C4-2B (cell line): Measurements from ENCODE around the gene E4F1.

Source experiments
- H3K27ac ChIP-seq: fragments of 450-650 bp; 2 replicates; pipeline ENCODE4 v1.5.1; 2017
- ZFX ChIP-seq: fragments of 450-650 bp; IDR thresholded peaks from 2 replicates; pipeline ENCODE4 v1.6.1; 2017
- TF ChIP-seq, protein P1 (sequence below): fragments of 450-650 bp; conservative IDR thresholded peaks from 2 replicates; pipeline ENCODE4 v1.5.1; 2017; ENCODE audit warnings: mild to moderate bottlenecking

Gene E4F1

DNA sequence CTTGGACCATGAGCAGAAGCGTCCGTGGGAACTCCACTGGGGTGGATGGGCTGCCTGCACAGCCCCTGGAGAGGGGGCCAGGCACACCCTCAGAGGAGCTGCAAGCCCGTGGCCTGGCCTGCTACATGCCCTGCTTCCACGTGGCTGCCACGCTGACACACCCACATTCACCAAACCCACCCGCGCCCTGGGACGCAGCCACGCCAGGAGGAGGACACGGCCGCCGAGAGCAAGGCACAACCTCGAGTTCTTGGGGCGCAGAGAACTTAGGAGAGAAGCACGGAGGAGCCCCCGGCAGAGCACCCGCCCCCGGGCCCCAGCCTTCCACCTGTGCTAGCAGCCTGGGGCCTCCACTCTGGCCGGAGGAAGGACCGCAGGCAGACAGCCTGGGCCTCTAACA, 45.8 kb upstream of the E4F1 start:
- TF ChIP-seq ZFX = no peak
- TF ChIP-seq, protein P1, sequence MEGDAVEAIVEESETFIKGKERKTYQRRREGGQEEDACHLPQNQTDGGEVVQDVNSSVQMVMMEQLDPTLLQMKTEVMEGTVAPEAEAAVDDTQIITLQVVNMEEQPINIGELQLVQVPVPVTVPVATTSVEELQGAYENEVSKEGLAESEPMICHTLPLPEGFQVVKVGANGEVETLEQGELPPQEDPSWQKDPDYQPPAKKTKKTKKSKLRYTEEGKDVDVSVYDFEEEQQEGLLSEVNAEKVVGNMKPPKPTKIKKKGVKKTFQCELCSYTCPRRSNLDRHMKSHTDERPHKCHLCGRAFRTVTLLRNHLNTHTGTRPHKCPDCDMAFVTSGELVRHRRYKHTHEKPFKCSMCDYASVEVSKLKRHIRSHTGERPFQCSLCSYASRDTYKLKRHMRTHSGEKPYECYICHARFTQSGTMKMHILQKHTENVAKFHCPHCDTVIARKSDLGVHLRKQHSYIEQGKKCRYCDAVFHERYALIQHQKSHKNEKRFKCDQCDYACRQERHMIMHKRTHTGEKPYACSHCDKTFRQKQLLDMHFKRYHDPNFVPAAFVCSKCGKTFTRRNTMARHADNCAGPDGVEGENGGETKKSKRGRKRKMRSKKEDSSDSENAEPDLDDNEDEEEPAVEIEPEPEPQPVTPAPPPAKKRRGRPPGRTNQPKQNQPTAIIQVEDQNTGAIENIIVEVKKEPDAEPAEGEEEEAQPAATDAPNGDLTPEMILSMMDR = no peak

DNA sequence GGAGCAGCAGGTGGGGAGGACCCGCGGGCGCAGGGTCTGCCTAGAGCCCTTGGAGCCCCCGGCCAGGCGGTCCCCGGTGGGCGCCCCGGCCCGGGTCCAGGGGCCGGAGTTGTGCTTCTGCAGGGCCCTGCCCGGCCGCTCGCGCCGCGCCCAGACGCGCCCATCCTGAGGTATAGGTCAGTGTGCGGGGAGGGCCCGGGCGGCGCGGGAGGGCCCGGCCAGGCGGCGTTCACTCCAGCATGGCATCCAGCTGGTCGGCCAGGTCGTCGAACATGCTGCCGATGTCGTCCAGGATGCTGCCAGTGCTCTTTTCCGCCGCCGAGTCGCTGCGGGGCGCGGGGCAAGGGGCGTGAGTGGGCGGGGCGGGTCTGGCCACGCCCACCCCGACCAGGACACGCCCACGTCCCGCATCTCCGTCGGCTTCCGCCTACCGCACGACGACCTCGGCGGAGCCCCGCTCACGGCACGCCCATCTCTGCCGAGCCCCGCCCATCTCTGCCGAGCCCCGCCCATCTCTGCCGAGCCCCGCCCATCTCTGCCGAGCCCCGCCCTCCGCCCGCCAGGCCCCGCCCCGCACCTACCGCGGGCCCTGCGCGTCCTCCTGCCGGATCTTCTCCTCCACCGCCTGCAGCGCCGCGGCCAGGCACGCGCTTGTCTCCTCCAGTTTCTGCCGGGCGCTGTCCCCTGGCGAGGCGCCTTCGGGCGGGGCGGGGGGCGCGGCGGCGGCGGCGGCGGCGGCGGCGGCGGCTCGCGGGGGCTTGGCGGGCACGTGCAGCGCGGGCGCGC, 44.9 kb upstream of the E4F1 start:
- no peak overlapping the region for H3K27ac ChIP-seq
- TF ChIP-seq ZFX = no peak
- TF ChIP-seq, protein P1 = no peak

More for the DNA sequence above, 45.8 kb upstream of the E4F1 start:
- H3K27ac ChIP-seq = no peak overlapping the region

DNA sequence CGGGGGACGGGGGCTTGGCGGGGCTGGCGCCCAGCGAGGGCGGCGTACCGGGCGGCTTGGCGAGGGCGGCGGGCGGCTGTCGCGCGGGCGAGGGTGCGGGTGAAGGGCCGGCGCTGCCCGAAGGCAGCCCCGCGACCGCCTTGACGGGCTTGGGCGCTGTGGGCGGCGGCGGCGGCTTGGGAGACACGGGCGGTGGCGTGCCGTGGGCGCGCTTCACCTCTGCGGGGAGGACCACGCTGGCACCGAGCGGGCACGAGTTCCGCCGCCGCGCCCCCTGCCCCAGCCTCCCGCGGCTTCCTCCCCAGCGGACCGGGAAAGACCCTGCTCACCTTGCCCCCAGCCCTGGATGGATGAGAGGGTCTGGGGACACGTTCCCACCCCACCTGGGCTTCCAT, 44.3 kb upstream of the E4F1 start:
- TF ChIP-seq ZFX = no peak
- TF ChIP-seq, protein P1 = no peak
- no peak overlapping the region for H3K27ac ChIP-seq

DNA sequence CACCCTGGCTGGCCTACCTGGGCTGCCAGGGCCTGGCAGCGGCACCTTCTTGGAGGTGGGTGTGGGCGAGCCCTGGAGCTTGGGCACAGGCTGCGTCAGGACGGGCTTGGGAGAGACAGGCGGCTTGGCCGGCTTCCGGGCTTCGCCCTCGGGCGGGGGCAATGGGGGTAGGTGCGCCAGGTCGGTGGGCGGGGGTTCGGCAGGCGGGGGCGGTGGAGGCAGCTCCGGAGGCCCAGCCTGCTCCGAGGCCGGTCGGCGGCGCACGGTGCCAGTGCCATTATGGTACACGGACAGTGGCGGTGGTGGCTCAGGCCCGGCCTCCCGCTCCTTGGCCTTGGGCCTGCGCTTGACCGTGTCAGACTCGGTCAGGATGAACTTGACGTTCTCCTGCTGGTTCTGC, 43.8 kb upstream of the E4F1 start:
- no peak overlapping the region for H3K27ac ChIP-seq

DNA sequence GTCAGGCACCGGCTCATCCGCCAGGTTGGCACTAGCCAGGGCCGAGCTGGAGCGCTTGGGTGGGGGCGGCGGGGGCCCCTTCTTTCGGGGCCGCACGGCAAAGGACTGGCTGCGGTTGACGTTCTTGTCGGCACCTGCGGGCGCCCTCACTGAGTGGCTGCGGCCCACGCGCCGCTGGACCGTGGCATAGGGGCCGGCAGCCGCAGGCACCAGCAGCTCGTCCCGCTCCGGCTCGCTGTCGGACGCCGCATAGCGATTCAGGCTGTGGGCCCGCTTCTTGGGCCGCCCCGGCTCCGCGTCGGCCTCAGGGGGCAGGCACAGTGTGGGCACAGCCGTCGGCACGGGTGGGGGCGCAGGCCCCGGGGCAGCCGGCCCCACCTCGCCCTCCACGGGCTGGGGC, 42.9 kb upstream of the E4F1 start:
- TF ChIP-seq, protein P1 = no peak
- no peak for TF ChIP-seq ZFX
- no peak overlapping the region for H3K27ac ChIP-seq

More for the DNA sequence above, 43.8 kb upstream of the E4F1 start:
- TF ChIP-seq, protein P1 = no peak
- TF ChIP-seq ZFX = no peak

DNA sequence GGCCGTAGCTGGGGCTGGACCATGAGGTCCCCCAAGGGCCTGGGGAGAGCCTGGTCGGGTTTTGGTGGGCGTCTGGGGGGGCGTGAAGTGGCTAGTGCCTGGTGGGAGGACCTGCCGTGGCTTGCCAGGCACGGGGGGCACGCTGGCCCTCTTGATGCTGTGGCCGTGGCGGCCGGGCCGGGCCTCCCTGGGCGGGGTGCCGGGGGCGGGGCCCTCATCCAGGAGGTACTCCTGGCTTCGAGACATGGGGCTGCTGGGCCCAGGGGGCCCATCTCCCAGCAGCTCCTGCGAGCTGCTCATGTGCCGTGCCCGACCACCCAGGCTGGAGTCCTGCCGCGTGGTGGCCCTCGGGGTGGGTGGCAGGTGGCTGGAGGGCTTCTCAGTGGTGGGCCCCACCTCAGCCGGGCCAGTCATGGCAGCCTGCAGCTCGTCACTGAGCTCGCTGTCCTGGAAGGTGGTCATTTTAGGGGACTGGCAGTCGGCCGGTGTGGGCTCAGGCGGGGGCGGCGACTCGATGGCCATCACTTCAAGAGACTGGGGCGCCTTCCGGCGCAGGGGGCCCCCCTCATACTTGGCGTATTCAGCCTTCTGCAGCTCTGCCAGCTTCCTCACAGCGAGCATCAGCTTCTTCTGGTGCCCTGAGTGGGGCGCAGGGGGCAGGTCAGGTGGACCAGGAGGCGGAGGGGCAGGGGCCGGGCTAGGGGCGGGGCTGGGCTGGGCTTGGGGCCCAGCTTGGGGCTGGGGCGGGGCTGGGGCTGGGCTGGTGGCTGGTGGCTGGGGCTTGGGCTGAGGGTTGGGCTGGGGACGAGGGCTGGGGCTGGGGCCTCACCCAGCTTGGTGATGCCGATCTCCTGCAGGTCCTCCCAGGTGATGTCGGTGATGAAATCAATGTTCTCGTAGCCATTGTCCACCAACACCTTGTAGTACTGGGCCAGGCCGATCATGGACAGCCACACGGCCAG, 42.1 kb upstream of the E4F1 start:
- H3K27ac ChIP-seq = no peak overlapping the region
- no peak for TF ChIP-seq ZFX
- TF ChIP-seq, protein P1 = no peak

DNA sequence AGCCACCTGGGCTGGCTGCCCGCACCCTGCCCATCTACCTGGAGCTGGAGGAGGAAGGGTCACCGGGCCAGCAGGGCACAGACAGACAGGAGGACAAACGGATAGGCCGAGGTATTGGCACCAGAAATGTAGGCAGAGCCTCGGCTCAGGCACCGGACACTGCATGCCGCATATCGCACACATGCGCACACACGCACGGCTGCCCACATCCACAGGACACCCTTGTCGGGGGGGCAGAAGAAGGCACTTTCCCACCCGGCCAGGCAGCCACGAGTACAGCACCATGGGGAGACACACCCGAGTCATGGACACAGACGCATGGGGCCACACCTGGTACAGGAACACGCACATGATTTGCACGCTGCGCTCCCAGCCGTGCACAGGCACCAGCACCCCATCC, 41.4 kb upstream of the E4F1 start:
- TF ChIP-seq, protein P1 = no peak
- TF ChIP-seq ZFX = no peak
- H3K27ac ChIP-seq = no peak overlapping the region
